Stimulated activated CD4-positive, alpha-beta T cell treated with anti-CD3 and anti-CD28 coated beads, Interleukin-4, amount 100 ng/mL, for 48 hours (primary cell): ENCODE measurements around the gene GSTP1.
A peak's percentile ranks its signal among the peaks of the same experiment; 100 is the strongest.
"Not testable (repeated sequence)": the region's sequence is repeated elsewhere in the genome, so short reads cannot be mapped to it uniquely, and the experiment has no call there.

Experiments
- DNase-seq, 2 donors: peaks; one replicate each; pipeline ENCODE4 v3.0.0-alpha.2; 2020; ENCODE audit warnings: low read depth in 2 of 2

The GSTP1 gene

GRCh38 chr11:67583247-67584204 is at the start of gene GSTP1:
Gene GSTP1, plus strand, starts transcription at chr11:67583812. Its CDS starts 32 bp downstream, at chr11:67583844.
- DNase-seq: peak; percentile 72 to 81

- no peak for DNase-seq
Observed at GRCh38 chr11:67534070-67534679, 49.4 kb upstream of the GSTP1 start.

GRCh38 chr11:67535561-67535960 is 48.1 kb upstream of the GSTP1 start:
- no peak for DNase-seq

GRCh38 chr11:67538306-67538705 is 45.3 kb upstream of the GSTP1 start:
- DNase-seq: no peak

- no peak for DNase-seq
Observed at GRCh38 chr11:67538823-67539505, 44.6 kb upstream of the GSTP1 start.

GRCh38 chr11:67539550-67539949 is 44.1 kb upstream of the GSTP1 start:
- no peak for DNase-seq

- no peak for DNase-seq
Observed at GRCh38 chr11:67541198-67541597, 42.4 kb upstream of the GSTP1 start.

GRCh38 chr11:67542169-67542568 is 41.4 kb upstream of the GSTP1 start:
- DNase-seq: no peak

- no peak for DNase-seq
Observed at GRCh38 chr11:67542971-67543370, 40.6 kb upstream of the GSTP1 start.

GRCh38 chr11:67543585-67543984 is 40.0 kb upstream of the GSTP1 start:
- DNase-seq: no peak

GRCh38 chr11:67544616-67545242 is 38.9 kb upstream of the GSTP1 start:
- DNase-seq: no peak

- no peak for DNase-seq
Observed at GRCh38 chr11:67545280-67545679, 38.3 kb upstream of the GSTP1 start.

GRCh38 chr11:67548112-67548511 is 35.5 kb upstream of the GSTP1 start:
- DNase-seq: not testable (repeated sequence)

- no peak for DNase-seq
Observed at GRCh38 chr11:67548555-67549110, 35.0 kb upstream of the GSTP1 start.

GRCh38 chr11:67551127-67551526 is 32.5 kb upstream of the GSTP1 start:
- no peak for DNase-seq

- not testable (repeated sequence) for DNase-seq
Observed at GRCh38 chr11:67551697-67552096, 31.9 kb upstream of the GSTP1 start.

GRCh38 chr11:67556244-67556643 is 27.4 kb upstream of the GSTP1 start:
- no peak for DNase-seq

- no peak for DNase-seq
Observed at GRCh38 chr11:67558084-67558772, 25.4 kb upstream of the GSTP1 start.

- no peak for DNase-seq
Observed at GRCh38 chr11:67561971-67562619, 21.5 kb upstream of the GSTP1 start.

GRCh38 chr11:67562963-67563704 is 20.5 kb upstream of the GSTP1 start:
- no peak for DNase-seq
